COLO668 (cell line): Measurements from ENCODE around the gene MDP1.
"Not testable (repeated sequence)": the region's sequence is repeated elsewhere in the genome, so short reads cannot be mapped to it uniquely, and the experiment has no call there.

Experiments
- DNase-seq: peaks from one replicate; lab custom pipeline; 2025; ENCODE audit not compliant: unreplicated experiment; lab: John Stamatoyannopoulos, UW

The MDP1 gene

DNA sequence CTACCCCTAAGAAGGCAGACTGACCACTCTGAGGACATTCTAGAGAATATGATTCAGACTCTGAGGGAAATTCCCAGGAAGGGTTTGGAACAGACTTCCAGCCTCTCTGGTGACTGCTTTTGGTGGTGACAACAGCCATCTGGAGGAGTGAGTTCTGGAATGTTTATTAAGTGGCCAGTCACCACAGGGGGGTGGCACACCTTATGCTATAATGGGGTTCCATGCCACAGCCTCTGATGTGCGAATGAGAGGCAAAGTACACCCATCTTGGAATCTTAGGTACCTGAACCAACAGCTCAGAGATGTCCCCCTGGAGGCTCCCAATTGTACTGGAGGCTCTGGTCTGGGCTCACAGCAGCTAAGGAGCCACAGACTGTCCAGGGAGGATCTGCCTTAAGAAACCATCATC, 36.0 kb upstream of the MDP1 start:
- DNase-seq: no peak

DNA sequence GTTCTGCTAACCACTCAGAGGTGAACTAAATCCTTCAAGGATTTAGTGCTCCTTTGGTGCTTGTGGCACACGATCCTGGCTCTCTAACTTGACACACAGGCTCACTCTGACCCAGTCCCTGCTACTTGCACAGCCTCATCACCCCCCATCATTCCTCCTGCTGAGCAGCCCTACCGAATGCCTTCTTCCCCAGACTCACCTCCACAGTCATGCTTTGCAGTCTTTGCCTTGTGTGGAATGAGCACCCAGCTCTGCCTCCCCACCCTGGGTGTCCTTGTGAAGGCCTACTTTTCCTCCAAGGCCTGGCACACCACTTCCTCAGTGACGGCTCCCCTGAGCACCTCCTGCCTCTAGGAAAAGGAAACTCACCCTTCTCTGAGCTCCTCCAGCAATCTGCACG, 34.5 kb upstream of the MDP1 start:
- no peak for DNase-seq

GRCh38 chr14:24249230-24250021, 33.6 kb upstream of the MDP1 start:
- DNase-seq: no peak

GRCh38 chr14:24247422-24247821, 31.6 kb upstream of the MDP1 start:
- DNase-seq: no peak

- no peak for DNase-seq
These were observed 30.9 kb upstream of the MDP1 start for GRCh38 chr14:24246765-24247212.

DNA sequence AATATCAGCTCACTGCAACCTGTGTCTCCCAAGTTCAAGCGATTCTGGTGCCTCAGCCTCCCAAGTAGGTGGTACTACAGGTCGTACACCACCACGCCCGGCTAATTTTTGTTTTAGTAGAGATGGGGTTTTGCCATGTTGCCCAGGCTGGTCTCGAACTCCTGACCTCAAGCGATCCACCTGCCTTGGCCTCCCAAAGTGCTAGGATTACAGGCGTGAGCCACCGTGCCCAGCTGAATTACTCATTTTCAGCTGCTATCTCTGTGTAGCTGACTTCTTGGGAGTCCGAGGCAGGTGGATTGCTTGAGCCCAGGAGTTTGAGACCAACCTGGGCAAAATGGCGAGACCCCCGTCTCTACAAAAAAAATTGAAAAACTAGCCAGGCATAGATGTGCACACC, 29.5 kb upstream of the MDP1 start:
- DNase-seq: not testable (repeated sequence)

GRCh38 chr14:24243336-24243836, 27.5 kb upstream of the MDP1 start:
- DNase-seq: peak; percentile 46

DNA sequence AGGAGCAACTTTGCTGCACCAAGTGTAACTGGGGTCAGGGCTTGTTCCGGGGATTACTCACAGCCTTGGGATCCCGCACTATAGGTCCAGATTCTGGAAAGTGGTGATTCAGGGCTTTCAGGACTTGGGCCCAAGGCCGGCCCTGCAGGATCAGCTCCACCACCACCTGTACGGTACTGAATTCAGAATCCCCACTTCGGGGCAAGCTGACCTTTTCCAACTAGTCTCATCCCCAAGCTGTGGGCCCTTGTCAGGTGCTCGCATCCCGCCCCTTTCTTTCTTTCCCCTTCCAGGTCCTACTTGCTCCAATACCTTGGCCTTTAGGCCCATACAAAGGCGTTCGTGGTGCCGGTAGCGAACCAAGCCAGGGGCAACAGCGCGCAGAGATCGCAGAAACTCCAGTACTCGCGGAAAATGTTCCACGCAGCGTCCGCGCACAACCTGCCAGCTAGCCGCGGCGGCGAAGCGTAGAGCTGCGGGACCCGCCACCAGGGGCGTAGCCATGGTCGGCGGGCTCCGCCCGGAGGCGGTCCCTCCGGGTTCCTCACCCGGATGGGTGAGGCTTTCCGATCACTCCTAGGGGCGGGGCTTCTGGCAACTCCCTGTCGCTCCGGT, 26.1 kb upstream of the MDP1 start:
- peak; percentile 97 for DNase-seq

DNA sequence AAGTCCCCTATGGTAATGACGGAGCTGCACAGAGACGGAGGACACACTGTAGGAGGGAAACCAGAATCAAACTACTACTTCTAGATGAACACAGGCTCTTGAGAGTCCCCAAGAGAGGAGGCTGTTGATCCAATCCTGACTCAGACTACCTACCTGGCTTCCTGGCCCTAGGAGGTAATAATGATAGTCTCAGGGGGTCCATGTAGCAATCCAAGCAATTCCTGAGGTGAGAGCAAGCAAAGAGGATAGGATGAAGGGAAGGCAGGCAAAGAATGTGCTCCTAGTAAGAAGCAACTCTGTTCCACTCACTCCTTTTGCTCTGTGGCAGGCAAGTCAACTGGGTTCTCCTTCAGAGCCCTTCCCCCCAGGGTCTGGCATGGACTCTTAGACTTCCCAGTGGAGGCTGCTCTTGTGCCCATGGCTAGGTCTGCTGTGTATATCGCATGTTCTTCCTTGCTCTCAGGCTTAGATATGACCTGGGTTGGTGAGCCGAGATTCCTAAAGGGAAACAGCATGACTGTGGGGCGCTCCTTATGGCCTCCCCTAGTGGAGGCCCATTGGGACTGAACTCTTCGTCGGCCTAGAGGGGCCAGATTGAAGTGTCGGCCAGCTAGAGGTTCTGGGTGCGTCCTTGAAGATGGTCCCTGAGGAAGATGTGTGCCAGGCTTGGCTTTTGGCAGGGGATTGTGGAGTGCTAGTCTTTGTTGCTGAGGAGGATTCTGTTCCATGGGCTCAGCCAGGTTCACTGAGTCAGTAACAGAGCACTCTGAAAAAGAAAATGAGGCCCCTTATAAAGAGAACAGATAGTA, 24.4 kb upstream of the MDP1 start:
- no peak for DNase-seq

- DNase-seq: no peak
These were observed 22.7 kb upstream of the MDP1 start for GRCh38 chr14:24238527-24239037.

- DNase-seq: no peak
These were observed 22.3 kb upstream of the MDP1 start for GRCh38 chr14:24238123-24238522.

DNA sequence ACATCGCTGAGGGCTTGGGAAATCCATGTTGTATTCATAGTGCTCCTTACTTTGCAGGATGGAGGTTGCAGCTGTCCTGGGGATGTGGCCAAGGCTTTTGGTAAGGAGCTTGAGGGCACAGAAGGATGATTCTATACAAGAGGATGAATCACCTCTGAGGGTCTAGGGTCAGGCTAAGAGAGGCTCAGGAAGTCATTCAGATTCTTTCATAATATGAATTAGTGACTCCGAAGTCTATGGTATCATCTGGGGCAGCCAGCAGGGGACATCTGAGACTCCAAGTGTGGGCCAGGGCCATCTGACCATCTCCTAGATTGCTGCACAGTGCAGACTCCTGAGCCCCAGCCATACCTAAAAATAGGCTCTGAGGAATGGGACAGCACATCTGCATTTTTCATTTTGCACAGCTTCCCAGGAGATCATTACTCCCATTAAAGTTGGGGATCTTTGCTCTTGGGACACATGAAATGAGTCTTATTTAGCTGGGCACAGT, 21.6 kb upstream of the MDP1 start:
- no peak for DNase-seq

GRCh38 chr14:24236689-24237462, 21.0 kb upstream of the MDP1 start:
- no peak for DNase-seq

DNA sequence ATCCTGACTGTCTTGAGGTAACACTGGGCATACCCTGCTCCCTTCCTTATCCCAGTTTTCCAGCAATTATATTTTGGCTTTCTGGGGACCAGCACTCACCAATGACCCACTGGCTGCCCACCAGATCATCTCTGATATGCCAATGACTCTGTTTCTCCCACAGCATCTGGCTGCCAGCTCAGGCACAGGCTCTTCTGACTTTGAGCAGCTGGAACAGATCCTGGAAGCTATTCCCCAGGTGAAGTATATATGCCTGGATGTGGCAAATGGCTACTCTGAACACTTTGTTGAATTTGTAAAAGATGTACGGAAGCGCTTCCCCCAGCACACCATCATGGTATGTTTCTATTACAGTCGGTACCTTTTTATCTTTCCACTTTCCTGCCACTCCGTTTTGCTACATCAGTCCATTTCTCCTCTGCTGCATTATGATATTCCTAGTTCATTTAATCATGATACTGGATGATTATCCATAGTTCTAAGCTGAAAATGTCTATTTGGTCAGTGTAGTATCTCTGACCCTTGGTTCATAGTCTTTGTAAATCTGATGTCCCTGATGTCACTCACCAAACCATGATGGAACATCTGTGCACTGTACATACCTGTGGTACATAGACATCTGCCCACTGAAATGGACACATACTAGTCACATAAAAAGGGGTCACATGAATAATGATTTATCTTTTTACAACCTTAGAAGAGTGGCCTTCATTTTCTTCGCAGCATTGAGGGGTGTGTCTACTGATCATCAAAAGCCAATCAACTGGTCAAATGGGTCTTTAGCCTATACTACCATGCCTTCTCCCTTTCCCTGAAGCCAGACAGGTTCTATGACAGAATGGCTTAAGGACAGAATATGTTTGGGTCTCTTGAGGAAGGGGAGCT, 20.2 kb upstream of the MDP1 start:
- no peak for DNase-seq

- DNase-seq: no peak
These were observed 18.5 kb upstream of the MDP1 start for GRCh38 chr14:24234095-24235005.

- peak; percentile 6 for DNase-seq
These were observed 17.6 kb upstream of the MDP1 start for GRCh38 chr14:24233538-24233866.

DNA sequence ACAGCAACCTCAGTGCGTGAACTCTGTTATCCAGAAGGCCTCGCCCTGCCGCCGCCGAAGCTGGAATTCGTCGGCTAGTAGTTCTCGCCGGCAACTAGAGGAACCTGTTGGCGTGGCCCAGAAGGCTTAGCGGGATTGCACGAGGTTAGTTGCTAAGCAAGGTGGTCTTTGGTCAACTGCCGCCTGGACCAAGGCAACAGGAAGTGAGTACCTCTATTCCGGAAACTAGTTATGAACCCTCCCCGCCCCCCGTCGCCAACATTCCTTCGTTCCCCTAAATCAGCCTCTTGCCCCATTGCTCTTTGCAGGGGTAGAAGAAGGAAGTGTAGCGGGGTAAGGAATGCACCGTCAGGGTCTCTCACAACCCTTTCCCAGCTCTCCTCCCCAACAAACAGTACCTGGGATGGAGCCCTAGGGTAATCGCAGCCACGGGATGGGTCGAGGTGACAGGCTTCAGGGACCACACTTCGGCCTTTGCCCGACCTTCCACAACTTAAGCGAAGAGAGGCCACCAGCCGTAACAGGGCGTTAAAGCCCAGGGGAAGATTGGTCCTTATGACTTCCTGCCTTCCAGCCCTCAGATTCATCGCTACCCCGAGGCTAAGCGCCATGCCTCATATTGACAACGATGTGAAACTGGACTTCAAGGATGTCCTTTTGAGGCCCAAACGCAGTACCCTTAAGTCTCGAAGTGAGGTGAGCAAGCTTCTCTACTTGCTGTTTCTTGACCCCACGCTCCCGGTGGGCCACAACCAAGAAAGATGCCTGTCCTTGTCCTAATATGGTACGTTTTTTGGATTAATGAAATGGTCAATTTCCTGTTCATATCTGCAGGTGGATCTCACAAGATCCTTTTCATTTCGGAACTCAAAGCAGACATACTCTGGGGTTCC, 17.0 kb upstream of the MDP1 start, which contains the start of gene GMPR2:
TSS of gene GMPR2 (plus strand) at position 285 of the 893 bp plus-strand sequence. CDS start at position 610, 325 bp downstream.
- no peak for DNase-seq
